LoVo (cell line): ENCODE data around the gene FMC1.
"Not testable (repeated sequence)": the region's sequence is repeated elsewhere in the genome, so short reads cannot be mapped to it uniquely, and the experiment has no call there.

ENCODE experiments used
- DNase-seq: peaks from one replicate; pipeline ENCODE4 v3.0.0-alpha.2; 2016; ENCODE audit warnings: low spot score

FMC1 gene

GRCh38 chr7:139340037-139340807, 915 bp upstream of the FMC1 start:
- peak; percentile 100 for DNase-seq

GRCh38 chr7:139340808-139341057, 404 bp upstream of the FMC1 start:
- no peak for DNase-seq

GRCh38 chr7:139341776-139342226, 664 bp downstream of the FMC1 start:
- DNase-seq = no peak

GRCh38 chr7:139345042-139345441, 3.9 kb downstream of the FMC1 start:
- no peak for DNase-seq

GRCh38 chr7:139351027-139351426, 9.9 kb downstream of the FMC1 start:
- no peak for DNase-seq

- no peak for DNase-seq
These were observed 13.6 kb downstream of the FMC1 start for GRCh38 chr7:139354729-139355128.

GRCh38 chr7:139355320-139355719, 14.2 kb downstream of the FMC1 start:
- DNase-seq = no peak

GRCh38 chr7:139357729-139358506, 16.8 kb downstream of the FMC1 start:
- DNase-seq = not testable (repeated sequence)

GRCh38 chr7:139358541-139359365, 17.6 kb downstream of the FMC1 start:
- peak; percentile 82 for DNase-seq

- DNase-seq = peak; percentile 100
These were observed 18.5 kb downstream of the FMC1 start, which contains the start of gene LUC7L2 for GRCh38 chr7:139359366-139360209. Gene LUC7L2 (plus strand): TSS chr7:139359894. CDS start chr7:139360262, 368 bp downstream.

- peak; percentile 99 for DNase-seq
These were observed 19.2 kb downstream of the FMC1 start for GRCh38 chr7:139360210-139360947.

GRCh38 chr7:139360948-139361307, 19.8 kb downstream of the FMC1 start:
- DNase-seq = no peak

- DNase-seq = no peak
These were observed 20.4 kb downstream of the FMC1 start for GRCh38 chr7:139361523-139361922.

GRCh38 chr7:139362302-139362701, 21.2 kb downstream of the FMC1 start:
- no peak for DNase-seq

- no peak for DNase-seq
These were observed 21.8 kb downstream of the FMC1 start for GRCh38 chr7:139362981-139363380.

GRCh38 chr7:139365336-139365735, 24.2 kb downstream of the FMC1 start:
- DNase-seq = no peak

- no peak for DNase-seq
These were observed 25.3 kb downstream of the FMC1 start for GRCh38 chr7:139366400-139366799.

GRCh38 chr7:139367438-139368155, 26.5 kb downstream of the FMC1 start:
- no peak for DNase-seq

GRCh38 chr7:139370301-139370942, 29.3 kb downstream of the FMC1 start:
- no peak for DNase-seq

GRCh38 chr7:139370943-139371313, 29.8 kb downstream of the FMC1 start:
- no peak for DNase-seq
